B cell (primary cell): ENCODE measurements around the gene TNIK.

Experiments
- EZH2 ChIP-seq: IDR thresholded peaks from 2 replicates; pipeline ENCODE4 v1.6.1; 2012; ENCODE audit warnings: borderline replicate concordance, low read depth, mild to moderate bottlenecking, moderate library complexity, low read length; ENCODE audit not compliant: insufficient read depth, poor library complexity, severe bottlenecking
- TF ChIP-seq, protein P1 (sequence below): fragments of 200-600 bp; IDR thresholded peaks from one replicate; pipeline ENCODE4 v1.8.0; 2022; ENCODE audit warnings: antibody characterized with exemption, mild to moderate bottlenecking

DNA sequence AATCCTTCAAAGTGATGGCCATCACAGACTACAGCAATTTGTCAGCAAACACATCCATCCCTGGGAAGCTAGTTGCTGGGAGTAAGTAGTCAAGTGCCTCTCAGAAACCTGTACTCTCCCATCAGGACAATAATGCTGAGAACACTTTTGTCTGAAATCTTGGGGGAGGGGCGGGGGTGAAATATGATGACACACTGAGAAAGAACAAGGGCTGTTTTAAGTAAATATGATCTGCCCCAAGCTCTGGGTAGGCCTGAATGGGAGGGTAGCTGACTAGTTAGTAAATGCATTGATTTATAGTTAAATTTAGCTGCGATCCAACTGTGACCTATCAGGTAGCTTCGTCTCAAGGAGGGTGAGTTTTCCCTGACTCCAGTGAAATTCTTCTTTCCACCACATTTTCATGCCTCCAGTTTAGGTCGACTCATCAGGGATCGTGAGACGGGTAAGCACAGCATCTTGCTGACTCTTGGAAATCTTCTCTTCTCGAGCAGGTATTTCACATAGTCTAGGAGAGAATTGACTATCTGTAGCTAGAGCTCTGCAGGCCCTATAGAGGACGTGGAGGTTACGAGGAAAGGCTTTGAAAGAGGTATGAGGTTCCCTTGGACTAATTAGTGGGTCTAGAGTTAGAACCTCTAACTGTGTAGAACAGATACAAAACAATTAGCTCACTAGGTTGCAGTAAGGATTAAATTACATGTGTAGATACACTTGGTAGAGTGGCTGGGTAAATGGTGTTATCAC is 220.3 kb downstream of the TNIK start:
- TF ChIP-seq, protein P1, sequence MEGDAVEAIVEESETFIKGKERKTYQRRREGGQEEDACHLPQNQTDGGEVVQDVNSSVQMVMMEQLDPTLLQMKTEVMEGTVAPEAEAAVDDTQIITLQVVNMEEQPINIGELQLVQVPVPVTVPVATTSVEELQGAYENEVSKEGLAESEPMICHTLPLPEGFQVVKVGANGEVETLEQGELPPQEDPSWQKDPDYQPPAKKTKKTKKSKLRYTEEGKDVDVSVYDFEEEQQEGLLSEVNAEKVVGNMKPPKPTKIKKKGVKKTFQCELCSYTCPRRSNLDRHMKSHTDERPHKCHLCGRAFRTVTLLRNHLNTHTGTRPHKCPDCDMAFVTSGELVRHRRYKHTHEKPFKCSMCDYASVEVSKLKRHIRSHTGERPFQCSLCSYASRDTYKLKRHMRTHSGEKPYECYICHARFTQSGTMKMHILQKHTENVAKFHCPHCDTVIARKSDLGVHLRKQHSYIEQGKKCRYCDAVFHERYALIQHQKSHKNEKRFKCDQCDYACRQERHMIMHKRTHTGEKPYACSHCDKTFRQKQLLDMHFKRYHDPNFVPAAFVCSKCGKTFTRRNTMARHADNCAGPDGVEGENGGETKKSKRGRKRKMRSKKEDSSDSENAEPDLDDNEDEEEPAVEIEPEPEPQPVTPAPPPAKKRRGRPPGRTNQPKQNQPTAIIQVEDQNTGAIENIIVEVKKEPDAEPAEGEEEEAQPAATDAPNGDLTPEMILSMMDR = no peak
- TF ChIP-seq EZH2 = no peak
